ENCODE results near the gene SHD. TPM values are rescaled to one million over a fixed set of nuclear protein-coding genes. Genes with fewer than 3 reads are reported as not detected.

The SHD gene
- total and polyA plus RNA-seq, 2 of the 8 experiments (the other 6 are each of a cell fraction or from before 2014, with no cell fraction given) = 5.8 to 10.7 TPM

DNA sequence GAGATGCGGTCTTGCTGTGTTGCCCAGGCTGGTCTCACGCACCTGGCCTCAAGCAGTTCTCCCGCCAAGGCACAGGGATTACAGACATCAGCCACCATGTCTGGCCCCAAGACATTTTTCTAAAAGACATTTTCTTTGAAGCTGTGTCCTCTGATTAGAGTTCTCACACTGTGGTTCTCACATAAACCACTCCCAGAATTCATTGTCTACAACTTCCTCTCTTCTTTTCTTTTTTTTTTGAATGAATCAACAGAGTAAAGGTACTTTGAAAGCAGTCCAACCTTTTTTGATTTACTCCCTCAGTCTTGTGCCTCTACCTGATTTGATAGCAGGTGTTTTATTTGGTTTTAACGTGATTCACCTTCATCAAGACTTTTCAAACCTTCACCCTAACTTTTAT lies 14.3 kb upstream of the SHD start:
- H3K4me1 ChIP-seq (replicated peaks in 1 of 4; ENCODE audit: control insufficient read depth in 3 of 4, insufficient read depth in 4 of 4, low read length in 3 of 4) = no peaks in the 10 kb centered on the region; a peak in 1 of 7 replicates
- no peak overlapping the region for H2AK5ac ChIP-seq (ENCODE audit: low read depth, low read length)
- H4K20me1 ChIP-seq (replicated peaks in 1 of 2; ENCODE audit: control insufficient read depth in 1 of 2, insufficient read depth in 2 of 2, low read length in 2 of 2) = peaks cover 1 to 2% of the 10 kb centered on the region in 2 experiments
- ChIA-PET POLR2A (ENCODE audit: partially characterized antibody) (interaction anchor here (0.6 kb wide), 1 partner anchor 10 kb away, joined by 3 read pairs; no protein-coding TSS in a partner anchor), CTCF (ENCODE audit: partially characterized antibody) (interaction anchor here (1.1 to 14.6 kb wide), 4 partner anchors 33 to 258 kb away, joined by 3 to 311 read pairs (median 59); partner anchors contain the start of genes MPND and STAP2)
- DNase-seq (ENCODE audit: low read depth in 1 of 2, low spot score in 2 of 2) (no peak), FAIRE-seq (no peak)
- no peak overlapping the region for H4K91ac ChIP-seq (replicated peaks; ENCODE audit: insufficient read length, low read length)
- H3K23ac ChIP-seq (ENCODE audit: insufficient read length) = no peak overlapping the region
- H2BK15ac ChIP-seq (ENCODE audit: low read length) = no peak overlapping the region
- no peaks in the 10 kb centered on the region for H3K79me1 ChIP-seq (ENCODE audit: low read depth, low read length)
- no peak overlapping the region for H2AFZ ChIP-seq (ENCODE audit: low read length)
- H4K8ac ChIP-seq (ENCODE audit: extremely low read depth, insufficient read depth, low read length) = no peak overlapping the region
- no peak overlapping the region for H2BK20ac ChIP-seq (ENCODE audit: low read length)
- H3K9ac ChIP-seq (replicated peaks in 1 of 4; ENCODE audit: extremely low read depth in 1 of 4, low read depth in 3 of 4, low read length in 3 of 4) = no peak overlapping the region
- no peak overlapping the region for H3K18ac ChIP-seq (ENCODE audit: extremely low read depth, low read length)
- H3K4ac ChIP-seq (replicated peaks; ENCODE audit: insufficient read length, low read depth, low read length) = no peak overlapping the region
- H3K9me3 ChIP-seq (ENCODE audit: insufficient read depth in 2 of 2, low read depth in 1 of 2, low read length in 1 of 2) = no peaks in the 10 kb centered on the region
- no peak overlapping the region for H4K5ac ChIP-seq (ENCODE audit: insufficient read length, low read depth, low read length)
- no peaks in the 10 kb centered on the region for H3K79me2 ChIP-seq (ENCODE audit: control insufficient read depth in 1 of 2, insufficient read depth in 2 of 2, low read length in 2 of 2)
- 97% methylated on average over 4 of the region's 4 CpGs; no CpG with 5 or more reads in 1 of the 2 experiments for WGBS, 2 experiments (ENCODE audit: extremely low coverage in 1 of 2, insufficient coverage in 1 of 2, insufficient read length in 1 of 2, insufficient replicate concordance in 2 of 2, low coverage in 1 of 2, low lambda C conversion rate in 2 of 2, missing lambda C conversion rate in 1 of 2)
- H3K14ac ChIP-seq (ENCODE audit: insufficient read length) = no peak overlapping the region
- no peak overlapping the region for H2BK12ac ChIP-seq (ENCODE audit: low read depth, low read length)
- H3K23me2 ChIP-seq (ENCODE audit: low read depth, low read length) = no peaks in the 10 kb centered on the region
- no peak overlapping the region for H3K4me2 ChIP-seq (ENCODE audit: insufficient read depth in 1 of 2, low read depth in 2 of 2, low read length in 2 of 2)
- no peak overlapping the region for H2BK5ac ChIP-seq (ENCODE audit: low read depth, low read length)
- peaks cover 2 to 8% (median 5%) of the 10 kb centered on the region in 4 experiments; a peak in 5 of 8 replicates for H3K36me3 ChIP-seq (ENCODE audit: control insufficient read depth in 2 of 4, insufficient read depth in 4 of 4, low read length in 3 of 4)
- H3K56ac ChIP-seq (replicated peaks; ENCODE audit: insufficient read length, low read depth, low read length) = no peak overlapping the region
- no peak overlapping the region for H3K4me3 ChIP-seq (ENCODE audit: extremely low read depth in 1 of 4, insufficient read depth in 2 of 4, low read depth in 3 of 4, low read length in 4 of 4)
- no peaks in the 10 kb centered on the region for H3K27me3 ChIP-seq (replicated peaks in 1 of 4; ENCODE audit: control insufficient read depth in 3 of 4, extremely low read depth in 1 of 4, insufficient read depth in 3 of 4, low read length in 3 of 4)
- H3K27ac ChIP-seq (ENCODE audit: low read depth, low read length) = no peak overlapping the region
- no peak overlapping the region for H2BK120ac ChIP-seq (replicated peaks; ENCODE audit: low read depth, low read length)
- TF ChIP-seq, protein P1, sequence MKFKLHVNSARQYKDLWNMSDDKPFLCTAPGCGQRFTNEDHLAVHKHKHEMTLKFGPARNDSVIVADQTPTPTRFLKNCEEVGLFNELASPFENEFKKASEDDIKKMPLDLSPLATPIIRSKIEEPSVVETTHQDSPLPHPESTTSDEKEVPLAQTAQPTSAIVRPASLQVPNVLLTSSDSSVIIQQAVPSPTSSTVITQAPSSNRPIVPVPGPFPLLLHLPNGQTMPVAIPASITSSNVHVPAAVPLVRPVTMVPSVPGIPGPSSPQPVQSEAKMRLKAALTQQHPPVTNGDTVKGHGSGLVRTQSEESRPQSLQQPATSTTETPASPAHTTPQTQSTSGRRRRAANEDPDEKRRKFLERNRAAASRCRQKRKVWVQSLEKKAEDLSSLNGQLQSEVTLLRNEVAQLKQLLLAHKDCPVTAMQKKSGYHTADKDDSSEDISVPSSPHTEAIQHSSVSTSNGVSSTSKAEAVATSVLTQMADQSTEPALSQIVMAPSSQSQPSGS (IDR thresholded peaks at IDR 0.05; ENCODE audit: low read length) = no peak
- TF ChIP-seq TAF7 (optimal IDR thresholded peaks at IDR 0.05; ENCODE audit: borderline replicate concordance, low read depth, low read length) = no peak
- TF ChIP-seq CREB1 (IDR thresholded peaks at IDR 0.05) = no peak
- TF ChIP-seq CBX8 (IDR thresholded peaks at IDR 0.05; ENCODE audit: borderline replicate concordance, low read depth, low read length) = no peak
- TF ChIP-seq CBX5 (IDR thresholded peaks at IDR 0.05; ENCODE audit: low read depth, low read length) = no peak
- TF ChIP-seq EZH2 (IDR thresholded peaks at IDR 0.05; ENCODE audit: low read depth, low read length, severe bottlenecking) = no peak
- no peak for TF ChIP-seq BRCA1 (IDR thresholded peaks at IDR 0.05; ENCODE audit: low read depth, low read length)
- TF ChIP-seq RFX5 (IDR thresholded peaks at IDR 0.05; ENCODE audit: borderline replicate concordance, low read depth, low read length) = no peak
- TF ChIP-seq, protein P2, sequence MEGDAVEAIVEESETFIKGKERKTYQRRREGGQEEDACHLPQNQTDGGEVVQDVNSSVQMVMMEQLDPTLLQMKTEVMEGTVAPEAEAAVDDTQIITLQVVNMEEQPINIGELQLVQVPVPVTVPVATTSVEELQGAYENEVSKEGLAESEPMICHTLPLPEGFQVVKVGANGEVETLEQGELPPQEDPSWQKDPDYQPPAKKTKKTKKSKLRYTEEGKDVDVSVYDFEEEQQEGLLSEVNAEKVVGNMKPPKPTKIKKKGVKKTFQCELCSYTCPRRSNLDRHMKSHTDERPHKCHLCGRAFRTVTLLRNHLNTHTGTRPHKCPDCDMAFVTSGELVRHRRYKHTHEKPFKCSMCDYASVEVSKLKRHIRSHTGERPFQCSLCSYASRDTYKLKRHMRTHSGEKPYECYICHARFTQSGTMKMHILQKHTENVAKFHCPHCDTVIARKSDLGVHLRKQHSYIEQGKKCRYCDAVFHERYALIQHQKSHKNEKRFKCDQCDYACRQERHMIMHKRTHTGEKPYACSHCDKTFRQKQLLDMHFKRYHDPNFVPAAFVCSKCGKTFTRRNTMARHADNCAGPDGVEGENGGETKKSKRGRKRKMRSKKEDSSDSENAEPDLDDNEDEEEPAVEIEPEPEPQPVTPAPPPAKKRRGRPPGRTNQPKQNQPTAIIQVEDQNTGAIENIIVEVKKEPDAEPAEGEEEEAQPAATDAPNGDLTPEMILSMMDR (IDR thresholded peaks at IDR 0.05; ENCODE audit: control extremely low read depth in 1 of 3, insufficient read depth in 1 of 3, low read depth in 1 of 3, low read length in 3 of 3) = no peak
- no peak for TF ChIP-seq SUZ12 (IDR thresholded peaks at IDR 0.05; ENCODE audit: low read length)
